Loucy (cell line): Measurements from ENCODE around the gene HMX2.

ENCODE experiments used
- EZH2phosphoT487 ChIP-seq: fragments of 200-600 bp; IDR thresholded peaks from 2 replicates; pipeline ENCODE4 v1.6.1; 2018; ENCODE audit warnings: antibody characterized with exemption, mild to moderate bottlenecking, moderate library complexity, borderline replicate concordance
- TF ChIP-seq, protein P1 (sequence below): fragments of 200-600 bp; sonication (generic); conservative IDR thresholded peaks from 2 replicates; pipeline ENCODE4 v1.5.1; 2014; ENCODE audit warnings: mild to moderate bottlenecking, antibody characterized with exemption, low read length

DNA sequence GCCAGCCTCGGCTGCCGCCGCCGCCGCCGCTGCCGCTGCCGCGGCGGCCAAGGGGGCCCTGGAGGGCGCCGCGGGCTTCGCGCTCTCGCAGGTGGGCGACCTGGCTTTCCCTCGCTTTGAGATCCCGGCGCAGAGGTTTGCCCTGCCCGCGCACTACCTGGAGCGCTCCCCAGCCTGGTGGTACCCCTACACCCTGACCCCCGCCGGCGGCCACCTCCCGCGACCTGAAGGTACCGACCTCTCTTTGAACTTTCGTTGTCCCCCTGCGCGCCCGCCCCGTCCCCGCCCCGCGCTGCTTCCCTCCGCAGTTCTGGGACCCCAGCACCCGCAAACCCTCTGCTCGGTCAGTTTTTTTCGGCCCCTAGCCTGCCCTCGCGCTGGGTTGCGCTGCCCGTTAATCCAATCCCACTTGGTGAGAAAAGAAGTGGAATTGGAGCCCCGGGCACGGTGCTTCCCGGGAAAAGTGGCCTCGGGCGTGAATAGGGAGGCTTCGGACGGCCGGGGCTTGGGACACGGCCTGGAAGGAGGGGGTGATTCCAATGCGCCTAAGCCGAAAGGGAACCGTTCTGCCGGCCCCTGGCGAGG, 11.6 kb upstream of the HMX2 start:
- TF ChIP-seq, protein P1, sequence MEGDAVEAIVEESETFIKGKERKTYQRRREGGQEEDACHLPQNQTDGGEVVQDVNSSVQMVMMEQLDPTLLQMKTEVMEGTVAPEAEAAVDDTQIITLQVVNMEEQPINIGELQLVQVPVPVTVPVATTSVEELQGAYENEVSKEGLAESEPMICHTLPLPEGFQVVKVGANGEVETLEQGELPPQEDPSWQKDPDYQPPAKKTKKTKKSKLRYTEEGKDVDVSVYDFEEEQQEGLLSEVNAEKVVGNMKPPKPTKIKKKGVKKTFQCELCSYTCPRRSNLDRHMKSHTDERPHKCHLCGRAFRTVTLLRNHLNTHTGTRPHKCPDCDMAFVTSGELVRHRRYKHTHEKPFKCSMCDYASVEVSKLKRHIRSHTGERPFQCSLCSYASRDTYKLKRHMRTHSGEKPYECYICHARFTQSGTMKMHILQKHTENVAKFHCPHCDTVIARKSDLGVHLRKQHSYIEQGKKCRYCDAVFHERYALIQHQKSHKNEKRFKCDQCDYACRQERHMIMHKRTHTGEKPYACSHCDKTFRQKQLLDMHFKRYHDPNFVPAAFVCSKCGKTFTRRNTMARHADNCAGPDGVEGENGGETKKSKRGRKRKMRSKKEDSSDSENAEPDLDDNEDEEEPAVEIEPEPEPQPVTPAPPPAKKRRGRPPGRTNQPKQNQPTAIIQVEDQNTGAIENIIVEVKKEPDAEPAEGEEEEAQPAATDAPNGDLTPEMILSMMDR = no peak
- TF ChIP-seq EZH2phosphoT487 = no peak
